ENCODE measurements around the gene KCNIP3.

The KCNIP3 gene

DNA sequence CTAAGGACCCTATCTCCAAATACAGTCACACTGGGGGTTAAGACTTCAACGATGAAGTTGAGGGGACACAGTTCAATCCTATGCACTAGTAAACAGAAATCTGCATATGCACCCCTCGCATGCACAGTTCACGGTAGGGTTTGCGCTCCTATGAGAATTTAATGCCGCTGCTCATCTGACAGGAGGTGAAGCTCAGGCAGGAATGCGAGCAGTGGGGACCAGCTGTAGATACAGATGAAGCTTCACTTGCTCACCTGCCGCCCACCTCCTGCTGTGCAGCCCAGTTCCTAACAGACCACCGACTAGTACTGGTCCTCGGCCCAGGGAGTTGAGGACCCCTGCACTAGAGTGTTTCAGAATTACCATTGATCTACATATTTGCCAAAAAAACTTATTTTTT is 65.3 kb downstream of the KCNIP3 start:
- no peak for DNase-seq (ENCODE audit: extremely low read depth, low read depth)
- no peak for TF ChIP-seq CTCF (IDR thresholded peaks at IDR 0.05; ENCODE audit: low read depth, low read length, missing control alignments)

GRCh38 chr2:95366514-95366913 is 69.4 kb downstream of the KCNIP3 start:
- no peak for DNase-seq (ENCODE audit: extremely low read depth, low read depth)
- no peak overlapping the region for H3K4me3 ChIP-seq (replicated peaks; ENCODE audit: low read depth, low read length)
- TF ChIP-seq CTCF (IDR thresholded peaks at IDR 0.05; ENCODE audit: low read depth, low read length, missing control alignments), result no peak

More for the DNA sequence above, 65.3 kb downstream of the KCNIP3 start:
- no peak overlapping the region for H3K4me3 ChIP-seq (replicated peaks; ENCODE audit: low read depth, low read length)

GRCh38 chr2:95372216-95372829 is 75.2 kb downstream of the KCNIP3 start:
- no peak for DNase-seq (ENCODE audit: extremely low read depth, low read depth)
- no peak overlapping the region for H3K4me3 ChIP-seq (replicated peaks; ENCODE audit: low read depth, low read length)
- TF ChIP-seq CTCF (IDR thresholded peaks at IDR 0.05; ENCODE audit: low read depth, low read length, missing control alignments), result no peak

- H3K4me3 ChIP-seq (replicated peaks; ENCODE audit: low read depth, low read length), result no peak overlapping the region
- no peak for TF ChIP-seq CTCF (IDR thresholded peaks at IDR 0.05; ENCODE audit: low read depth, low read length, missing control alignments)
These were observed 75.7 kb downstream of the KCNIP3 start for GRCh38 chr2:95372845-95373244.

DNA sequence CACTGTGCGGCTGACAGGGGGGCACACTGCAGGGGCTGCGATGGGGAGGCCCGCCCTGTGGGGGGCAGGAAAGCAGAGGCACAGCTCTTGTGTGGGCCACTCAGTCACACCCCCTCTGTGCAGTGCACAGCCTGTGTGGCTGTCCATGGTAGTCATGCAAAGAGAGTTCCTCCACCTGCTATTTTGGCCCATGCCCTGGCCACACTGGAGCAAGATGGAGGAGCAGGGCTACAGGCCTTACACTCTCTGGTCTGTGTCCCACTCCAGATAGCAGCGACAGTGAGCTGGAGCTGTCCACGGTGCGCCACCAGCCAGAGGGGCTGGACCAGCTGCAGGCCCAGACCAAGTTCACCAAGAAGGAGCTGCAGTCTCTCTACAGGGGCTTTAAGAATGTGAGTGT is 76.9 kb downstream of the KCNIP3 start:
- no peak overlapping the region for H3K4me3 ChIP-seq (replicated peaks; ENCODE audit: low read depth, low read length)
- no peak for TF ChIP-seq CTCF (IDR thresholded peaks at IDR 0.05; ENCODE audit: low read depth, low read length, missing control alignments)

More at GRCh38 chr2:95372845-95373244, 75.7 kb downstream of the KCNIP3 start:
- DNase-seq (ENCODE audit: extremely low read depth, low read depth), result no peak

DNA sequence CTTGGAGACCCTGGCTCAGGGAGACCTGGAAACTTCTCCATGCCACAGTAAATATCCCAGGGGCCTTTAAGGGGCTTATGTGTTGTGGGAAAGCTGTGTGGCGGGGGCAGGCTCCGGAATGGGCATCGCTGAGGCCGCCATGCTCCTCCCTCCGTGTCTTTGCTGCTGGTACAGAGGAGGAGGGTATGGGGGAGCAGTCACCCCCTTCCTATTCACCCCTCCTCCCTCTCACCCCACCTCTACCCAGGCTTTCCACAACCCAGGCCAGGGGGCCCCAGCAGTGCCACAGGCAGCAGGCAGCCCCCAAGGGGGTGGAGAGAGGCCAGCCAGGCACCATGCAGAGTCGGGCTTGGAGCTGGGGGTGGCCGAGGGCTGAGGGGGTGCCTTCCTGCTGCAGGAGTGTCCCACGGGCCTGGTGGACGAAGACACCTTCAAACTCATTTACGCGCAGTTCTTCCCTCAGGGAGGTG is 77.3 kb downstream of the KCNIP3 start:
- H3K4me3 ChIP-seq (replicated peaks; ENCODE audit: low read depth, low read length), result no peak overlapping the region
- DNase-seq (ENCODE audit: extremely low read depth, low read depth), result no peak
- TF ChIP-seq CTCF (IDR thresholded peaks at IDR 0.05; ENCODE audit: low read depth, low read length, missing control alignments), result no peak

More for the DNA sequence above, 76.9 kb downstream of the KCNIP3 start:
- DNase-seq (ENCODE audit: extremely low read depth, low read depth), result no peak
